Mesothelial cell of epicardium (in vitro differentiated cells): ENCODE data around the gene AOC1. TPM values are rescaled to one million over a fixed set of nuclear protein-coding genes. Genes with fewer than 3 reads are reported as not detected.
A peak's percentile ranks its signal among the peaks of the same experiment; 100 is the strongest.

Experiments used
- DNase-seq, 2 experiments: peaks; one replicate each; pipeline ENCODE4 v3.0.0; 2021; ENCODE audit warnings: low spot score in 2 of 2; ENCODE audit not compliant: unreplicated experiment in 2 of 2
- H3K27ac Mint-ChIP-seq: 2 replicates; pipeline ENCODE4 v1.8.0; 2021; ENCODE audit warnings: mixed read lengths
- H3K27me3 Mint-ChIP-seq: 2 replicates; pipeline ENCODE4 v1.8.0; 2021; ENCODE audit warnings: low read depth, mixed read lengths
- H3K36me3 Mint-ChIP-seq: 2 replicates; pipeline ENCODE4 v1.8.0; 2021; ENCODE audit warnings: mixed read lengths
- H3K4me1 Mint-ChIP-seq: 2 replicates; pipeline ENCODE4 v1.8.0; 2021; ENCODE audit warnings: mixed read lengths
- H3K4me3 Mint-ChIP-seq: 2 replicates; pipeline ENCODE4 v1.8.0; 2021; ENCODE audit warnings: mild to moderate bottlenecking, moderate library complexity, mixed read lengths
- H3K9me3 Mint-ChIP-seq: 2 replicates; pipeline ENCODE4 v1.8.0; 2021; ENCODE audit warnings: mixed read lengths
- total RNA-seq: library from RNA; stranded (reverse); gene quantifications from 3 replicates; pipeline ENCODE4 v1.2.1, GENCODE V29; 2021
- TF ChIP-seq, protein P1 (sequence below): fragments of 200-600 bp; sonication (generic); IDR thresholded peaks from one replicate; pipeline ENCODE4 v1.5.0; 2021; ENCODE audit warnings: antibody characterized with exemption; ENCODE audit not compliant: unreplicated experiment

AOC1 gene
- total RNA-seq, 1 donor from 2014 or later: not detected

DNA sequence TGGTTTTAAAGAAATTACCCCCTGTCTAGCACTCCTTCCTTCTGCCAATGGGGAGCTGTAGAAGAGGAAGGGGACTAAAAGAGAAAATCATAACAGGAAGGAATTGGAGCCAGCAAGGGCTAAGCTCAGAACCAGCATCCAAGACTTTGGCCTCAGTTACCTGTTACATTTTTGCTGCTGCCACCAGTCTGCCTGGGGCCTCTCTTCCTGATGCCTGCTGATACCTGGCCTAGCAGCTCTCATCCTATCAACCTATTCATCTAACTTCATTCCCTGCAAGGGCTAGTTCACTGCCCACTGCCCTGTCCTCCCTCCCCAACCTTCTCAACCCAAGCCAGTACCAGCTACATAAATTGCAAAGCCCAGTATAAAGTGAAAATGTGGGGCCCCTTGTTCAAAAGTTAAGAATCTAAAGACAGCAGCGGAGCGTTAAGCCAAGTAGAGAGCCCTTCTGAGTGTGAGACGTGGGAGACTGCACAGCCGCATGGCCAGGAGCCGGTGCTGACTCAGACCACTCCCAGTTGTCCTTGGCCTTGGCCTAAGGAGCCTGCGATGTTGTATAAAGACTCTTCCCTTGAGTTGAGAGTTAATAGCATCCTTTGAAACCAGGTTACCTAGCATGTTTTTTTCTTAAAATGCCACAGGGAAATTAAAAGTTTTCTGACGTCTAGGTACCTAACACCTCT, 13.2 kb upstream of the AOC1 start:
- Mint-ChIP-seq H3K36me3 (no peaks in the 10 kb centered on the region), H3K9me3 (peaks cover 2% of the 10 kb centered on the region), H3K27me3 (peaks cover 17% of the 10 kb centered on the region), H3K27ac (no peak overlapping the region), H3K4me1 (no peaks in the 10 kb centered on the region), H3K4me3 (no peak overlapping the region)
- peak in 1 of 2 experiments; percentile 19 for DNase-seq
- TF ChIP-seq, protein P1, sequence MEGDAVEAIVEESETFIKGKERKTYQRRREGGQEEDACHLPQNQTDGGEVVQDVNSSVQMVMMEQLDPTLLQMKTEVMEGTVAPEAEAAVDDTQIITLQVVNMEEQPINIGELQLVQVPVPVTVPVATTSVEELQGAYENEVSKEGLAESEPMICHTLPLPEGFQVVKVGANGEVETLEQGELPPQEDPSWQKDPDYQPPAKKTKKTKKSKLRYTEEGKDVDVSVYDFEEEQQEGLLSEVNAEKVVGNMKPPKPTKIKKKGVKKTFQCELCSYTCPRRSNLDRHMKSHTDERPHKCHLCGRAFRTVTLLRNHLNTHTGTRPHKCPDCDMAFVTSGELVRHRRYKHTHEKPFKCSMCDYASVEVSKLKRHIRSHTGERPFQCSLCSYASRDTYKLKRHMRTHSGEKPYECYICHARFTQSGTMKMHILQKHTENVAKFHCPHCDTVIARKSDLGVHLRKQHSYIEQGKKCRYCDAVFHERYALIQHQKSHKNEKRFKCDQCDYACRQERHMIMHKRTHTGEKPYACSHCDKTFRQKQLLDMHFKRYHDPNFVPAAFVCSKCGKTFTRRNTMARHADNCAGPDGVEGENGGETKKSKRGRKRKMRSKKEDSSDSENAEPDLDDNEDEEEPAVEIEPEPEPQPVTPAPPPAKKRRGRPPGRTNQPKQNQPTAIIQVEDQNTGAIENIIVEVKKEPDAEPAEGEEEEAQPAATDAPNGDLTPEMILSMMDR: no peak

DNA sequence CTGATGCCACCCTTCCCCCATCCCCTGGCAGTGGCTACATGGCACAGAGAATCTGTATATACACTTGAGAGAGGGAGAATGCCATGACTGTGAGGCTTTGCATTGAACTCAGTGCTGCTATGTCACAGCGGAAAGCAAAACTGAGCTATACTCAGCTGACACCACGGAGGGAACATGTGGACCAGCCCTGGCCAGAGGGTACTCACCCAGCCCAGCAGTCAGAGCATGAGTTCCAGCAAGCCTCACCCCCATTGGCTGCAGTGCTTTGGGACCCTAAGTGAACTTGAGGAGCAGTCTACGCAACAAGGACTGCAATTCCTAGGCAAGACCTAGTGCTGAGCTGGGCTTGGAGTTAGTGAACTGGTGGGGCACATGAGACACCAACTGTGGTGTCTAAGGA, 10.3 kb upstream of the AOC1 start:
- no peaks in the 10 kb centered on the region for H3K9me3 Mint-ChIP-seq
- DNase-seq: no peak
- no peak overlapping the region for H3K4me3 Mint-ChIP-seq
- H3K4me1 Mint-ChIP-seq: no peaks in the 10 kb centered on the region
- peaks cover 23% of the 10 kb centered on the region for H3K27me3 Mint-ChIP-seq
- no peak overlapping the region for H3K27ac Mint-ChIP-seq
- TF ChIP-seq, protein P1: no peak
- no peaks in the 10 kb centered on the region for H3K36me3 Mint-ChIP-seq

DNA sequence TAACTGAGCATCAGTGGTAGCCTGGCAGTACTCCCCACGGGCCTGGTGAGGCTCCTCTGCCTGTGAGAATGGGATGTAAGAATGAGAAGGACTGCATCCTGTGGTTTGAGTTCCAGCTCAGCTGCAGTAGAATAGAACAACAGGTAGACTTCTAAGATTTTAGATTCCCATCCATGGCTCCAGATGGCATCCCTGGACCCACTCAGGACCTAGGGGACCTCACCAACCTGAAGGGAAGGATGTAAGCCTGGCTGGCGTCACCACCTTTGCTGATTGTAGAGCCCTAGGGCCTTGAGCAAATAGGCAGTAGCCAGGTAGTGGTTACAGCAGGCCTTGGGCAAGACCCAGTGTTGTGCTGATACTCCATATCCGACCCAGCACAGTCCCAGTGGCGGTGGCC, 9.6 kb upstream of the AOC1 start:
- no peak for DNase-seq
- no peak overlapping the region for H3K4me3 Mint-ChIP-seq
- TF ChIP-seq, protein P1: no peak

DNA sequence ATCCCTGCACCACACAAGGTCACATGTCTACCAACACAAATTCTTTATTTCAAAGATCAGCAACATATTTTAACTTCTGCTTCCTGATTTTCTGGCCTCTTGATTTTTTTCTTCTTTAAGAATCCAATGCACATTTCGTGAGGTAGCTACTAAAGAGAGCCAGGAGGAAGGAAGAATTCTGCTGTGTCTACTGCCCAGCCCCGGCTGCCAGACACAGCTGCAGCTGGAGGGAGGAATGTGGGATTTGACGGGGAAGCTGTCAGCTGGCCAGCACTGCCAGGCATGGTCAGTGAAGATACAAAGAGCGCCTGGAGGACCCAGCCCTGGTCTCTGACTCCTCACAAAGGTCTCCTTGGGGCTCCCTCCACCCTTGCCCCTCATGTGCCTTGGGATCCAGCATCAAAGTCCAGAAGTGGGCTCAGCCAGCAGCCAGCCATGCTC, 6.9 kb upstream of the AOC1 start:
- H3K36me3 Mint-ChIP-seq: no peaks in the 10 kb centered on the region
- H3K27me3 Mint-ChIP-seq: peaks cover 36% of the 10 kb centered on the region
- H3K27ac Mint-ChIP-seq: no peak overlapping the region
- DNase-seq: peak in 1 of 2 experiments; percentile 38
- no peaks in the 10 kb centered on the region for H3K9me3 Mint-ChIP-seq
- TF ChIP-seq, protein P1: no peak
- H3K4me1 Mint-ChIP-seq: no peaks in the 10 kb centered on the region
- H3K4me3 Mint-ChIP-seq: no peak overlapping the region

More for the DNA sequence above, 9.6 kb upstream of the AOC1 start:
- Mint-ChIP-seq H3K27ac (no peak overlapping the region), H3K27me3 (peaks cover 27% of the 10 kb centered on the region), H3K4me1 (no peaks in the 10 kb centered on the region), H3K9me3 (no peaks in the 10 kb centered on the region), H3K36me3 (no peaks in the 10 kb centered on the region)

DNA sequence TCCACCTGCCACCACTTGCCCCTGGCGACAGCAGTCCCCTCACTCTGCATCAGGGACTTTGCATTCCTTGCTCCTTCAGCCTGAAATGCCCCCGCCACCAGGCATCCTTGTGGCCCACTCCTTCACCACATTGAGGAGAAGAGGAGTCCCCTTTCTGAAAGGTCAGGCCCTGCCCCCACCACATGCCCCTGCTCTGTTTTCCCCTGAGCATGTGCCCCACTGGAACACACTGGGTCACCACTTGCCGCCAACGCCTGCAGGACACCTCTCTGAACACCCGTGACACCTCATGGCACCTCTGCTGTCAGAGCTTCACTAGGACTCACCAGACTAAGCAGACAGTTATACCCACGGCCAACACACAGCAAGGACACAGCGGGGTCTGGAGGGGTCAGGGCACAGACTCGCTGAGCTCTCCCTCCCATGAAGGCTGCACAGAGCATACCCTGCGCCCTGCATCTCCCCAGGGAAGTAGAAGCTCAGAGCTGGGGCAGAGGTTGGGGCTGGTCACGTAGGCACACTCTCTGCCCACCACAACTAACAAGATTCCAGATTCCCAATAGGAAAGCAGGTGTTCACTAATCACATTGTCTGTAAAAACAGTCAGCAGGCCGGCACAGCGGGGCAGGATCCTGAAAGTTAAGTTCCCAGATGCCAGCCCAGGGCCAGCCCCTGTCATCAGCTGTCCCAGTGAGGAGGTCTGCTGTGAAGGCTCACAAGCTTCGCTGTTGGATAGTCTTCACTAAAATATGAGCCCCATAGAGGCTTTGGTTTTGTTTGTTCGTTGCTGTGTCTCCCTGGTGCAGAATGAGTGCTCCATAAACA, 5.8 kb upstream of the AOC1 start:
- Mint-ChIP-seq H3K4me3 (no peak overlapping the region), H3K36me3 (no peaks in the 10 kb centered on the region), H3K9me3 (no peaks in the 10 kb centered on the region), H3K4me1 (no peaks in the 10 kb centered on the region), H3K27me3 (peaks cover 40% of the 10 kb centered on the region), H3K27ac (no peak overlapping the region)
- DNase-seq: peak in 1 of 2 experiments; percentile 17
- TF ChIP-seq, protein P1: no peak
